Natural killer cell (primary cell): ENCODE data around the gene DGKQ. TPM values are rescaled to one million over a fixed set of nuclear protein-coding genes. Genes with fewer than 3 reads are reported as not detected.

Source experiments
- ATAC-seq, 3 donors: fragments of 150-1000 bp in 2 of 3; fragments of 200-7000 bp in 1 of 3; cut with Tn5 transposase; 1 replicate in 1 of 3; 2 replicates in 2 of 3; pipeline ENCODE4 v1.10.0; 2021; ENCODE audit warnings: mild to moderate bottlenecking in 2 of 3, moderate library complexity in 2 of 3
- DNase-seq, 2 donors: peaks; one replicate each; pipeline versions ENCODE4 v3.0.0 to v3.0.0-alpha.2; 2013 to 2021; ENCODE audit warnings: mixed read lengths in 1 of 2
- H3K27ac ChIP-seq: one replicate; pipeline ENCODE4 v1.5.1; 2013; ENCODE audit warnings: mild to moderate bottlenecking, low read length
- H3K27me3 ChIP-seq: one replicate; pipeline ENCODE4 v1.6.1; 2013; ENCODE audit warnings: low read length; ENCODE audit not compliant: control insufficient read depth, insufficient read depth
- H3K36me3 ChIP-seq: one replicate; pipeline ENCODE4 v1.6.1; 2013; ENCODE audit warnings: low read length; ENCODE audit not compliant: control insufficient read depth, insufficient read depth
- H3K4me1 ChIP-seq: one replicate; pipeline ENCODE4 v1.6.1; 2013; ENCODE audit warnings: low read length; ENCODE audit not compliant: control insufficient read depth, insufficient read depth
- H3K4me3 ChIP-seq: one replicate; pipeline ENCODE4 v1.5.1; 2013; ENCODE audit warnings: low read length
- H3K9me3 ChIP-seq: one replicate; pipeline ENCODE4 v1.6.1; 2013; ENCODE audit warnings: low read length; ENCODE audit not compliant: control insufficient read depth, insufficient read depth
- H3K27ac Mint-ChIP-seq, 2 donors: one replicate each; pipeline ENCODE4 v1.8.0; 2022; ENCODE audit warnings: mild to moderate bottlenecking in 2 of 2, mixed read lengths in 2 of 2, moderate library complexity in 1 of 2
- H3K27me3 Mint-ChIP-seq, 2 donors: one replicate each; pipeline ENCODE4 v1.8.0; 2022; ENCODE audit warnings: low read depth in 2 of 2, mixed read lengths in 2 of 2
- H3K36me3 Mint-ChIP-seq: one replicate; pipeline ENCODE4 v1.8.0; 2022; ENCODE audit warnings: mixed read lengths
- H3K4me1 Mint-ChIP-seq, 2 donors: one replicate each; pipeline ENCODE4 v1.8.0; 2022; ENCODE audit warnings: mixed read lengths in 2 of 2
- H3K4me3 Mint-ChIP-seq: one replicate; pipeline ENCODE4 v1.8.0; 2022; ENCODE audit warnings: mild to moderate bottlenecking, moderate library complexity, mixed read lengths
- H3K9me3 Mint-ChIP-seq, 2 donors: one replicate each; pipeline ENCODE4 v1.8.0; 2022; ENCODE audit warnings: mixed read lengths in 2 of 2
- WGBS: methylation state at CpG from one replicate; pipeline ENCODE4 v1.1.7; 2013; ENCODE audit warnings: missing lambda C conversion rate; ENCODE audit not compliant: insufficient coverage; 5-methylcytosine and 5-hydroxymethylcytosine counted together
- intact Hi-C: fragments of 100-400 bp; cut with micrococcal nuclease; formaldehyde crosslinking; loops from one replicate; pipeline ENCODE4 v1.14.2; 2022
- total RNA-seq, 4 donors: library from RNA; stranded (reverse); fragments of 120-200 nt in 1 of 4; gene quantifications; one replicate each; pipeline versions ENCODE4 v1.2.3 to v1.2.4, GENCODE V29; 2013 to 2022
- TF ChIP-seq, protein P1 (sequence below): fragments of 200-600 bp; IDR thresholded peaks from one replicate; pipeline ENCODE4 v1.8.0; 2022; ENCODE audit warnings: antibody characterized with exemption

Gene DGKQ
- total RNA-seq, 3 donors from 2014 or later (not counting 1 experiment from before 2014, with no cell fraction given): 64.2 to 79.5 (median 65.2) TPM

DNA sequence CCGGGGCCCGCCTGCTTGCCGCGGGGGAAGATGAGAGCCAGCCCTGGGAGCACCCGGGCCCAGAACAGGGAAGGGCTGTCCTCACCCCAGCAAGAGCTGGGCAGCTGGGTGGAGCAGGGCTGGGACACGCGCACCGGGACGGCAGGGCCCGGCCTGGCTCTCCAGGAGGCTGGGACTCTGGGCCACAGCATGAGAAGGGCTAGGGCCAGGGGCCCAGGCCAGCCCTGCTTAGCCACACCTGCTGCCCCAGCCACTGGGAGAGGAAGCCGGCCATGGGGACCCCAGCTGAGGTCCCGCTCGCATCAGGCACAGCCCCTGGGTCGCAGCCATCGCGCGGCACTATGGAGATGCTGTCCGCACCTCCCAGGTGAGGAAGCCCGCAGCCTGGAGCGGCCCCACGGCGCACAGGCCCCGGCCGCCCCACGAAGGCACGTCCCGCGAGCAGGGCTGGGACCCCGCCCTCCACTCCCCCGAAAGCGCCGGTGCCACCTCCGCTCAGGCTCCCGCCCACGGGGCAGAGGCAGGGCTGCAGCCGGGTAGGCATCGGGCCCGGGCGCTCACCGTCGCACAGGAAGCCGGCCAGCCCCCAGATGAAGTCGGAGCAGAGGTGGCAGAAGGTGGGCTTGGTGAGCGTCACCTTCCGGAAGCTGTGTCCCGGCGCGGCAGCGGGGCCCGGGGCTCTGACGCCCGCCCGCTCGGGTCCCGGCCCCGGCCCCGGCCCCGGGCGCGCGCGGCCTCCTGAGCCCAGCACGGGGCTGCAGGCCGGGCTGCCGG lies 531 bp downstream of the DGKQ start:
- H3K27ac ChIP-seq: peak overlapping the region; percentile 16
- H3K27ac Mint-ChIP-seq: peak overlapping the region in 1 of 2 donors; percentile 78
- DNase-seq: peak; percentile 60 to 77
- H3K4me1 Mint-ChIP-seq: peaks cover 19 to 30% of the 10 kb centered on the region in 2 donors
- WGBS: 1% methylated on average over 65 of the region's 65 CpGs
- peak overlapping the region; percentile 56 for H3K4me3 ChIP-seq
- intact Hi-C loops: loop anchor here (1.0 to 5.0 kb wide), 3 partner anchors 12 to 41 kb away; partner anchors contain the start of genes FGFRL1, GAK and TMEM175
- H3K9me3 Mint-ChIP-seq: no peaks in the 10 kb centered on the region
- H3K36me3 ChIP-seq: no peaks in the 10 kb centered on the region
- no peaks in the 10 kb centered on the region for H3K9me3 ChIP-seq
- no peaks in the 10 kb centered on the region for H3K36me3 Mint-ChIP-seq
- H3K27me3 ChIP-seq: peaks cover 3% of the 10 kb centered on the region
- H3K4me3 Mint-ChIP-seq: peak overlapping the region; percentile 74
- ATAC-seq: peak; percentile 16 to 39 (median 32)
- TF ChIP-seq, protein P1, sequence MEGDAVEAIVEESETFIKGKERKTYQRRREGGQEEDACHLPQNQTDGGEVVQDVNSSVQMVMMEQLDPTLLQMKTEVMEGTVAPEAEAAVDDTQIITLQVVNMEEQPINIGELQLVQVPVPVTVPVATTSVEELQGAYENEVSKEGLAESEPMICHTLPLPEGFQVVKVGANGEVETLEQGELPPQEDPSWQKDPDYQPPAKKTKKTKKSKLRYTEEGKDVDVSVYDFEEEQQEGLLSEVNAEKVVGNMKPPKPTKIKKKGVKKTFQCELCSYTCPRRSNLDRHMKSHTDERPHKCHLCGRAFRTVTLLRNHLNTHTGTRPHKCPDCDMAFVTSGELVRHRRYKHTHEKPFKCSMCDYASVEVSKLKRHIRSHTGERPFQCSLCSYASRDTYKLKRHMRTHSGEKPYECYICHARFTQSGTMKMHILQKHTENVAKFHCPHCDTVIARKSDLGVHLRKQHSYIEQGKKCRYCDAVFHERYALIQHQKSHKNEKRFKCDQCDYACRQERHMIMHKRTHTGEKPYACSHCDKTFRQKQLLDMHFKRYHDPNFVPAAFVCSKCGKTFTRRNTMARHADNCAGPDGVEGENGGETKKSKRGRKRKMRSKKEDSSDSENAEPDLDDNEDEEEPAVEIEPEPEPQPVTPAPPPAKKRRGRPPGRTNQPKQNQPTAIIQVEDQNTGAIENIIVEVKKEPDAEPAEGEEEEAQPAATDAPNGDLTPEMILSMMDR: no peak
- no peaks in the 10 kb centered on the region for H3K27me3 Mint-ChIP-seq
- H3K4me1 ChIP-seq: peaks cover 53% of the 10 kb centered on the region

DNA sequence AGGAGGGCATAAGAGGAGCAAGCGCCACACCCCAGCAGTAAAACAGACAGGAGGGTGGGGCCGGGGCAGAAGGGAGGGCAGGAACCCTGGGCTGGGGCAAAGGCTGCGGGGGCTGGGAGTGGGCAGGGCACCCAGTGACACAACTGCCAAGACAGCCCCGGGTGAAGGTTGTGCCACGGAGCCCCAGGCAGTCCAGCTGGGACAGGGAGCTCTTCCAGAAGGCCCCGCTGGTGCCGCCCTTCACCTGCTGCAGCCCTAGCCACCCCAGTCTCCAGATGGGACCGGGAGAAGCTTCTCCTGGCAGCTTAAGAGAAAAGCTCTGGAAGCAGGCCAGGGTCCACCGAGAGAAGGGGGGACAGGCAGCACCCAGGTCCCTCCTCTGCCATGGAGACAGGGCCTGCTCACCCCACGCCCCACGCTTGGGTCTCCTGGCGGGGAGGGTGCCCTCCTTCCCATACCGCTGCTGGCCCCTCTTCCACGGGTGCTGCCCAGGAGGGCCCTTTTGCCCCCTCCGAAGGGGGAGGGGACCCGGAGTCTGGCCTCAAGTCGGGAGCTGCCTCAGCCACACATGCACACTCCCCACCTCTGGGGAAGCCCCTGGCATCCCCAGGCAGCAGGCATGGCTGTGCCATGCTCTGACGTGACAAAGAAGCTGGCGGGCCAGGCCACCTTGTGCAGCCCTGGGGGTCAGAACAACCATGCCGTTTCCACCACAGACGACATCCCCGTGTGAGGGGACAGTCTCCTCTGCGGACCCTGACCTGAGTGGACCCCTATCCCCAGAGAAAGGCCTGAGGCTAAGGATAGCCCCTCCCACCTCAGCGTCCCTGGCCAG lies 1.5 kb downstream of the DGKQ start:
- Mint-ChIP-seq H3K4me1 (peaks cover 19 to 30% of the 10 kb centered on the region in 2 donors), H3K36me3 (no peaks in the 10 kb centered on the region), H3K27me3 (no peaks in the 10 kb centered on the region), H3K9me3 (no peaks in the 10 kb centered on the region), H3K4me3 (peak overlapping the region; percentile 81), H3K27ac (peak overlapping the region; percentile 78 to 87)
- Histone ChIP-seq H3K9me3 (no peaks in the 10 kb centered on the region), H3K36me3 (peaks cover 2% of the 10 kb centered on the region), H3K27ac (peak overlapping the region; percentile 87), H3K4me3 (peak overlapping the region; percentile 56), H3K4me1 (peaks cover 57% of the 10 kb centered on the region), H3K27me3 (peaks cover 3% of the 10 kb centered on the region)
- intact Hi-C loops: loop anchor here (5.0 kb wide), 1 partner anchor 40 kb away; the partner anchor contains the start of gene FGFRL1
- TF ChIP-seq, protein P1: no peak
- peak in 1 of 2 donors; percentile 49 for DNase-seq
- WGBS: 75% methylated on average over 24 of the region's 24 CpGs
- no peak for ATAC-seq

DNA sequence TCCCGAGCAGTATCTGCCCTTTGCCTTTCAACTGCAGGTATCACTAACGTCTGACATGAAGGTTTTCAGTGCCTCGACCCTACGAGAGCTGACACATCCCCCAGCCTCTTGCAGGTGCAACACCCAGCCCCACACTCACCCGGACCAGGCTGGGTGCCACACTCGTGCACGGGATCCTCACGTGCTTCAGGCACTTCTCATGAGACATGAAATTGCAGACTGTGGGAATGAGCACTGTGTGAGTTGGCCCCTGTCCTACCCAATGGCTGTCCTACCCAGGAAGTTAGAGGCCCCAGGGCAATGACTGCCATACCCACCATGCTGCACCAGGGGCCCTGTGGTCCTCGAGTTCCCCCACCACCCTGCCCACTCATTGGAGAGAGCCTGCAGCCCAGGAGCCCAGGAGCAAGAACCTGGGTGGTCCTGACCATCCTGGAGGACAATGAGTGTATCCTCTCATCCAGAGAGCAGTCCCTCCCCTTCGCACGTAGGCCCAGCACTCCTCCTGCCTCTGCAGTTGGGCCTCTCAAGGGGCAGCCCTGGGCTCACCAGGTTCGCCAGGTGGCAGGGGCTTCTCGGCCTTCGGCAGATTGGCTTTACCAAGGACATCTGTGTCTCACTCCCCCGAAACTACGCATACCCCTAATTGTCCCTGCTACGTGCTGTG lies 2.4 kb downstream of the DGKQ start:
- H3K4me1 ChIP-seq: peaks cover 57% of the 10 kb centered on the region
- peak overlapping the region; percentile 78 to 87 for H3K27ac Mint-ChIP-seq

More for the DNA sequence above, 2.4 kb downstream of the DGKQ start:
- peak; percentile 32 to 54 for DNase-seq
- Histone ChIP-seq H3K36me3 (peaks cover 11% of the 10 kb centered on the region), H3K27me3 (peaks cover 3% of the 10 kb centered on the region), H3K27ac (peak overlapping the region; percentile 87), H3K4me3 (no peak overlapping the region), H3K9me3 (no peaks in the 10 kb centered on the region)
- WGBS: 65% methylated on average over 17 of the region's 17 CpGs
- Mint-ChIP-seq H3K4me1 (peaks cover 13 to 30% of the 10 kb centered on the region in 2 donors), H3K27me3 (no peaks in the 10 kb centered on the region), H3K9me3 (no peaks in the 10 kb centered on the region), H3K4me3 (peak overlapping the region; percentile 81), H3K36me3 (no peaks in the 10 kb centered on the region)
- TF ChIP-seq, protein P1: no peak
- ATAC-seq: peak in 1 of 3 donors; percentile 6
- intact Hi-C loops: loop anchor here (5.0 kb wide), 1 partner anchor 41 kb away; the partner anchor contains the start of gene FGFRL1
